HL-60/S4 treated with phorbol 12-myristate 13-acetate at 8.2 ng/mL for 4 days and 3 days (cell line): ENCODE data around the gene CHST15.

Experiments used
- in situ Hi-C: fragments of 300-500 bp; cut with MboI; formaldehyde crosslinking; loops from 2 replicates; pipeline ENCODE4 v1.15.0; 2022; ENCODE audit warnings: low sequenced_read_pairs

Gene CHST15

DNA sequence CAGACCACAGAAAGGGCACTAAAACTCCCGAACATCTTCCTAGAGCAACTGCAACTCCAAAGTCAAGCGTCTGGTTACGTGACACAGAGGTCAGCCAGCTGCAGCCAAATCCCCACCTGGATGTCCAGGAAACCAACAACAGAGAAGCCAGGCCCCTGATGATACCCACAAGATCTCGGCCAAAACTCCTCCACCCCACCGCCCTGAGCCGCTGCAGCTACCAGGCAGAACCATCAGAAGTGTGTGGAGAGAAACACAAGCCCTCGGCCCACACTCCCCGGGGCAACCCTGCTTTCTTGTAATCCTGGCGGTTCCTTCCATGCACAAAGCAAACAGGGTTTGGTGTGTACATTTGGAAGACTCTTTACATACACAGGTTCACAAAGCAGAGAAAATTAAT is 8.7 kb downstream of the CHST15 start:
- in situ Hi-C loops: no loop called here

DNA sequence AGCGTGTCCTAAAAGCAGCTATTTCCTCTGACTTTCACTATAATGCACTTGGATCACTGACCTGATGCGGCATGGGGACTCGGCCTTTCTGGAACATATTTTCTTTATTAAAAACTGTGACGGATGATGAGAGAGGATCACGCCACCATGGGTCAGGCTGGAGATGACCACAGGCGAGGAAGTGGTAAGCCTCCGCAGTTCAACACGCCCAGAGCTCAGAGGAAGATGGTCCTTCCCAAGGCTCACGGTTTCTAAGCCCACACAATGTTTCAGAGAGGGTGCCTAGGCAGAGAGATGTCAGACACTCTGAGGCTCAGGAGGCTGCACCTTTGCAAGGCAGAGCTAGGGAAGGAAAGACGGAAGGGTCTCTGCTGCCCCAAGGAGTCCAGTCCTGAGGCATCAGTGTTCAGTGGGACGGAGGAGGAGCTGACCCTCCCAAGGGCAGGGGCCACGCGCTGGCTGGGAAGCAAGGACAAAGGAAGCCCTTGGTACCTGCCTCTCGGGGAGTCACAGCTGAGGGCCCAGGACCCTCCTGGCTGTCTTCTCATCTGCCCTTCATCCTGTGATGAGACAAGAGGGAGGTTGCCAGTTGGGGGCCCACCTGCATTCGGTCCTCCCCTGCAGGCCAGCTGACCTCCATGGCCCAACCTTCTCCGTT is 9.5 kb downstream of the CHST15 start:
- in situ Hi-C loops: no loop called here

DNA sequence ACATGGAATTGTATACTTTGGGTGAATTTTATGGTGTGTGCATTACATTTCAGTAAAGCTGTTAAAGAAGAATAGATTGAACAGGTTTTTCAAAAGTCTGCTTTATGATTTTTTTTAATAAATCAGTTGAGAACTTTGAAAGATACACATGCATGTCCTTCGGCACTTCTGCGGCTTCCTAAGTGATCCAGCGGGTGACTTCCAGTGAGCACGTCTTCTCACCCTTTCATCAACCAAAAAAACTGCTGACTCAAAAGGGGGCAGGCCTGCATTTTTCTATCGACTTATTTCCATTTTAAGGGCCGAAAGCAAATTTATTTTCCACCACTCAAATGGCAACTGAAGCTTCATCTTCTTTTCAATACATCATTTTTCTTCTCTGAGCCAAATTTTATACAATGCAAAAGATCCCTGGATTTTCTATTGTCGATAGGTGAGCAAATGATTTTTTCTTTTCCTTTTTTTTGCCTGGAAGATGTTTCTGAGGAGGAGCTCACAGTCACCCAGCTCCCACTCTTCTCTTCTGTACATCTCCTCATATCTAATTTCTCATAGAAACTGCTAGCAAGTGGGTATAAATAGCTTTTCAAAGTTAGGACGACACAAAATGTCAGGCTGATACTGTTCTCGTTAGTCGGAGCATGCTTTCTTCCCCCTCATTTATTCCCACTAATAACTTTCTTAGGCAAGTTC is 10.2 kb downstream of the CHST15 start:
- in situ Hi-C loops: no loop called here

DNA sequence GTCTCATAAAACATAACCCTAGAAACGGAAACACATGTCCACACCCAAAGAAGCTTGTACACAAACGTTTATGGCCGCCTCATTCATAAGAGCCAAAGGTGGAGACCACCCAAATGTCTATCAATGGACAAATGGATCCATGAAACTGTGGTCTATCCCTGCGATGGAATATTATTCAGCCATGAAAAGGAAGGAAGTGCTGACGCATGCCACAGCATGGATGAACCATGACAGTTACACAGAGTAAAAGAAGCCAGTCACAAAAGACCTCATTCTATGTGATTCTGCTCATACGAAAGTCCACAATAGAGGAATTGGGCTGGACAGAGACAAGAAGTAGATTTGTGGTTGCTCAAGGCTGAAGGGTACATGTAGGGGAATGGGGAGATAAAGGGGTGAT is 10.8 kb downstream of the CHST15 start:
- in situ Hi-C loops: no loop called here

DNA sequence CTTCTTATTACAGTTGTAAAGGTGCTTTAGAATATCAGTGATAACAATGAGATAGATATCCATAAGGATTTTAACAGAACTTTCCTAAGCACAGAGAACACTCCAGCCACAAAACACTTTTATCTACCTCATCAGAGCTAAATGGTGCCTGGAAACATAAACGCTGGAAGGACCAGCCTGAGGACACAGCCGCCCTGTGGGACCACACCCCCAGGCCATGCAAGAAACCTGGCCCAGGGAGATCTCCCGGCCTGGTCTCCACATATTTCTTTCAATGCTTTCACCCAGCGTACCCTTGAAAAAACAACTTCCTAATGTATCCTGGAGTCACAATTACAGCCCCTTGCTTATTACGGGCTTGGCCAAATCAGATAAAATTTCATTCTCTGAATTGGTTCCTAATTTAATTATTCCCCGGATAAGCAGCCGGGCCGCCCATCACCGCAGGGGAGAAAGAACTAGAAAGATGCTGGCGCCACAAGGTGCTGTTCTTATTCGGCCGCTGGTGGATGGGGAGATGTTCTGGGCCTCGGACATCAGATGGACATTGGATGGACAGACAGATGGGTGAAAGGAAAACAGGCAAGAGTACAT is 11.8 kb downstream of the CHST15 start:
- in situ Hi-C loops: no loop called here

DNA sequence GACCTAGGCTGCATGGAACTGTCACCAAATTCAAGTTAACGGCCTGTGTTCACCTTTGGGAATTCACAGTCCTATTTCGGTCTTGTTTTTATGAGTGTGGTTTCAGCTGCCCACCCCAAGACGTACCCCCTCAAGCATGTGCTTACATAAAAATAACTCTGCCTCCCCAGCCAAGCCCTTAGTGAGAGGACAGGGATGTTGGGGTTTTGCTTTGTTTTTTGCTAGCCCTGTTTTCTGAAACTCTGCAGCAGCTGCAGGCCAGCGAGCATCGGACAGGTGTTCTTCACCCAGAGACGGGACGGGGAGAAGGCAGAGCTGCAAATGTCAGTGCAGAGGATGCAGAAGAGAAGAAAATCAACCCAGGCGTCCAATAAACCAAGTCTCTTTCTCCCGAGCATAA is 13.5 kb downstream of the CHST15 start:
- in situ Hi-C loops: no loop called here

DNA sequence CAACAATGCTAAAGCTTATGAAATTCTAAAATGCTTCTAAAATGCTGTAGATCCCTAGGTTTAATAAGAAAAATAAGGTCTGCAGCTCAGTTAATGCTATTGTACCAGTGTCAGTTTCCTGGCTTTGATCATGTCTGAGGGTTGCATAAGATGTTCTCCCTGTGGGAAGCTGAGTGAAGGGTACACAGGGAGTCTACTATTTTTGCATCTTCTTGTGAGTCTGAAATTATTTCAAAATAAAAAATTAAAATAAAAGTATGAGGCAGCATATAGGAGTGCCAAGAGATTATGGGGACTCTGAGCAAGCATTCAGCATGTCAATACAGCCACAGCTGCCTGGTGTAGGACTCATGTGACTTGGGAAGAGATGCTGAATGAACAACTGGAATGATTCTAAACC is 14.7 kb downstream of the CHST15 start:
- in situ Hi-C loops: no loop called here

DNA sequence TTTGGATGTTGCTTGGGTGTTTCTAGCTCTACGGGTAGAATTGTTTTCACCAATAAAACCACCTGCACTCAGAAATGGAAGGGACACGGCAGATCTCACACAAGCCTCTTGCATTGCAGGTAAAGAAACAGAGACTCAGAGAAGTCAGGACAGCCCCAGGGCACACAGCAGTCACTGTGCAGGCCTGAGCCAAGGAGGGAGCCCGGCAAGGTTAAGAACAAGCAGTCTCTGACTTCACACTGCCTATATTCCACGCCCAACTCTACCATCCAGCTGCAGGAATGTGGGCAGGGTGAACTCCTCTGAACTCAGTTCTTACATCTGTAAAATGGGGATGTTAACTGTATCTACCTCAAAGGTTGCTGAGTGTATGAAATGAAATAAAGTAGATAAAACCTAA is 15.4 kb downstream of the CHST15 start:
- in situ Hi-C loops: no loop called here

DNA sequence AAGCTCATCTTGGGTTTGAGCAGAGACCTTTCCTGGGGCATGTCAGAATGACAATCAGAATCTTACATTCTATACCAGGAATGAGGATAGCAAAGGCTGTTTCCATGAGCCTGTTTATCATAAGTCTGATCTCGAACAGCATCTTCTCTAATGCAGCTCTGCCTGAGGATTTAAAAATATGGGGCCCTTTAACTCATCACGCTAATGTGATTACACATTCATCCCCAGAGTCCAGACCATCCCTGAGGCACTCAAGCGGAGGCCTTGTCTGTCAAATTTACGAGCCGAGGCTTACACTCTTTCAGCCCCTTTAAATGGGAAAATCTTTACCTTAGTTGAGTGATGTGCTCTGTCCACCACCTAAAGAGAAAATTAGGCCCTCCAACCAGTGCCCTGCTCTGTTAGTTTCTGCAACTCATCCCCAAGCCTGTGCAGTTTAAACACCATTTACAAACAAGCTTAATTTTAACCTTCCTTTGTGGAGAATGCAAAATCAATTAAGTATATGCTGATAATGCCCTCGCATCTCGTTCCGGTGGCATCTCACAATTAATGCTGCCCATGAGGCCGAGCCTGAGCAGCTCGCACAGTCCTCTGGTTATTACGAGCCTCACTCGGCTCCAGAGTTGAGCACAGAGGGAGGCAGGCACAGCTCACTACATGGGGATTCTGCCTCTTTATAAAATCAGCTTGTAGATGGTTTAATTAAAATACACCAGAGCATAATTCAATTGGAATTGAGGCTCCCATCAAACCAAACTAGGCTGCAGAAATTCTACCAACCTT is 16.0 kb downstream of the CHST15 start:
- in situ Hi-C loops: no loop called here

DNA sequence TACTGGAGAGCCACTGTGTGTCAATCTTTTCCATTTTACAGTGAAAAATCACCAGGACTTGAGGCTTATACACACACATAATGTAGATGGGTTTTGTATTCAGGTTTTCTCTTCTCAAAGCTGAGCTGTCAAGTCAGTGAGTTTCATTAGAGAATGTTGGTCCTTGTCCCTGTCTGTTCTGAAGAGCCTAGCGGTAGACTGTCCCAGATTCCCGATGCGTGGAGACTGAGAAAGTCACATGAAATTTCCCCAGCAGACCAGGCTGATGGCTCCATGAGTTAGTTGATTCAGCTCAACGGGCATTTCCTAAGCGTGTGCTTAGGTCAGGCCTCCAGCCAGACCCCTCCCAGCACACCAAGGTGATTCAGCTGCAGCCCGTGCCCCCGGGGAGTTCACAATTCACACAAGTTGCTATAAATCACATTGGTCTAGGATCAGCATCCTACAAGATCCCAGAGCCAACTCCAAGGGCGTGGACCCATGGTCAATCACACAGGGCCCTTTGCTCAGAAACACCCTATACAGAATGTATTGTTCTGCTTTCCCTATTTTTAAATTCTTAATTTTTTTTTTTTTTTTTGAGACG is 17.2 kb downstream of the CHST15 start:
- in situ Hi-C loops: no loop called here

DNA sequence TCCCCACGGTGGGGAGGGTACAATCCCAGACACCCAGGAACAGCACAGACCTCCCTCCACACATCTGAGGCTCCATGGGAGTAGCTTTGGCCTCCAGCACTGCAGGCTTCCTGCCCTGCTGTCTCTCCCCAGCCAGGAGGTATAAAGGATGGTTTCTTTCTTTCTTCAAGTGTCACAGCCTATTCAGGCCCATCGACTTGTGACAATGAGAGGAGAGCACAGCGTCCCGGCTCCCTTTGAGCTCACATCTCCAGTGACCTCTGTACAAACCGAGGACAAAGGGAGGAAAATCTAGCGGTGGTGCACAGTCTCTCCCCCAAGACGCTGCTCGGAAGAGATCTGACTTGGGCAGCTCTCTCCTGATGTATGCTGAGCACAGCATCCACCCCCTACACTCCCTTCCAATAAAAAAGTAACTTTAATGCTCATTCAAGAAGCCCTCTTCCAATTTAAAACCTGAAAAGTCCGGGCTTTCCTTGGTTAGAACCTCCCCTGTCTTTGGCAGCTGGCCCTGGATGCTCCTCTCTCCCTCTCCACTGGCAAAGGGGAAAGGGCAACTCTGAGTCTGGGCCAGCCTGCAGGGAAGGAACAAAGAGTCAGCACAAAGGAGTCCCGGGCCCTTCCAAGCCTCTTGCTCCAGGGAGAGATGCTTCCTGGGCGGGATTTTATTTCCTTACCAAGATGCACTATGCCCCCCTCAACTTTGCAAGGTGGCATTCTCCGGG is 18.0 kb downstream of the CHST15 start:
- in situ Hi-C loops: no loop called here

DNA sequence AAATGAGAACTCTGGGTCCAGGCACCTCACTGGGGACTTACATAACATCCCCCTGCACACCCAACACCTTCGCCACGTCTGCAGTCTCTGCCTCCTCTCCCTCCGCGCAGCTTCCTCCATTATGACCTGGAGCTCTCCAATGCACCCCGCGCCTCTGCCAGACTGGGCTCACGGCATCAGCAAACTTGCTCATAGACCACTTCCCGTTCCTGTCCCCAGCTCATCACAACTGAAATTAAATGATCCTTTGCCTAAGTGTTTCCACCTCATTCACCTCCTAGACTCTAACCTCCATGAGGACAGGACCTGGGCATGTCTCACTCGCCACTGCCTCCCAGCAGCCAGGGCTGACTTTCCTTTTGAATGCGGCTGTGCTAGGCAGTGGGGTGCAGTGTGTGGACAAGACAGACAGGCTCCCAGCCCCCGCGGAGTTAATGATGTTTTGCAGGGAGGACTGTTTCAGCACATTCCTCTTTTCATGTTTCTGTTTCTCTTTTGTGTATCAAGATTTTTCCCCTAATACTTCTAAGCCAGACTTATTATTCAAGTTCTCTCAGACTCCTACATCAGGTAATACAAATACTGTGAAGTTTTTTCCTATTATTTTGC is 18.8 kb downstream of the CHST15 start:
- in situ Hi-C loops: no loop called here

DNA sequence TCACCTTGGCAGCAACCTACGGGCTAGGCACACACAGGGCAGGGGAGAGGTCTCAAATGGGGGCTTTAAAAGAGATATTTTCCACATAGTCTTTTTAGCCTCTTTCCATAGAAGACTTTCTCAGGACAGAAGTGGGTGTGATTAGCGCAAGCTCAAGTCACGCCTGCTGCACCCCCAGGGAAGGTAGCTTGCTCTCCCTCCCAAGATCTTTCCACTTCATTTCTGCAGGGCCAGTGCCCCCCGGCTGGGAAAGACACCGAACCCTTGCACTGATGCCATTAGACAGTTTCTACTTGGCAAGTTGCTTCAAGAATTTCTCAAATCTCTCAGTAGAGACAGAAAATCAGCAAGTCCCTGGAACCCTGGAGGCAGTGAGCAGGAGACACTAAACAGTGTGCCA is 19.4 kb downstream of the CHST15 start:
- in situ Hi-C loops: no loop called here

DNA sequence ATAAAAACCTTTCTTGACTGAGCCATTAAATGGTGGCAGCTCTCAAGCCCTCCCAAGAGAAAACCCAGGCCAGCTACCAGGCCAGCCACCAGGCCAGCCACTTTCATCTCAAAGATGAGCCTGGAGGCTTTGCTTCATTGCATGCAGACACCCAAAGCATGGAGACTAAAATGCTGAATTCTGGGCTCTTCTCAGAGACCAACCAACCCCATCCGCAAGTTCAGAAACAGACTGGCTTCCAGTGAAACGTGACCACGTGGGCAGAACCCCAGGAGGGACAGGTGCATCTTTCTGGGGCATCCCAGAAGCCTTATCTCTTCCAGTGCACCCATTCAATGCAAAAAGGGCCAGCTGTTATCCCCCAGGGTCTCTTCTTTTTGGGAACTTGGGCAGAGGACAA is 20.9 kb downstream of the CHST15 start:
- in situ Hi-C loops: no loop called here

DNA sequence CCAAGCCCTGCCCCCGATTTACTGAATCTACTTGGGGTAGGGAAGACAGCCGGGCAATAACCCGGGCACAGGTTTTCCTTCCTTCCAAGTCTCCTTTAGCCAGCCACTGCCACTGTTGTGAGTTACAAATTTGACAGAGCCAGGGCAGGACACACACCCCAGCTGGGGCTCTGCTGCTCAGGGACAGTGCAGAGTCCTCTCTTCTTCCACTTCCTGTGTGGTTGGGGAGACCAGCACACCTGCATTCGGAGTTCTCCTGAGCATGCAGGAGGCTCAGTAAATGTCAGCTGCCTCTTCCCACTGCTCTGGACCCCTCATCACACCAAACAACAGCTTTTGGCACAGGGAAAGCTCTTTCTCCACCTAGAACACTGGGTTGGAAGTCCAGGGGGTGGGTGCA is 21.3 kb downstream of the CHST15 start:
- in situ Hi-C loops: no loop called here

DNA sequence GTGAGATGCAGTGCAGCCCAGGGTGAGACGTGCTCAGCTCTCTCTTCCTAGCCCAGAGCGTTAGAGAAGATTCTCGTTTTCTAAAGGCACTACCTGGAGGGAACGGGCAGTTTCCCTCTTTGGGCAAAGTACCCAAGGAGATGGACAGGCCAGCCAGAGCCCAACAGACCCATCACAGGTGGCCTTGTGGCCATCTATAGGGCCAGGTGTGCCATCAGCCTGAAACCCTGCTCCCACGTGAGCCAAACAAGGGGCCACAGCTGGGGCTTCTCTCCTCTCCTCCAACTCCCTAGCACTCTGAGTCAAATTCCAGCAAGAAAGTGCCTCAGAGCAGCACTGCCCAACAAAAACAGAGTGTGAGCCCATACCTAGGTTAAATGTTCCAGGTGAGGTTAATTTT is 22.3 kb downstream of the CHST15 start:
- in situ Hi-C loops: no loop called here

DNA sequence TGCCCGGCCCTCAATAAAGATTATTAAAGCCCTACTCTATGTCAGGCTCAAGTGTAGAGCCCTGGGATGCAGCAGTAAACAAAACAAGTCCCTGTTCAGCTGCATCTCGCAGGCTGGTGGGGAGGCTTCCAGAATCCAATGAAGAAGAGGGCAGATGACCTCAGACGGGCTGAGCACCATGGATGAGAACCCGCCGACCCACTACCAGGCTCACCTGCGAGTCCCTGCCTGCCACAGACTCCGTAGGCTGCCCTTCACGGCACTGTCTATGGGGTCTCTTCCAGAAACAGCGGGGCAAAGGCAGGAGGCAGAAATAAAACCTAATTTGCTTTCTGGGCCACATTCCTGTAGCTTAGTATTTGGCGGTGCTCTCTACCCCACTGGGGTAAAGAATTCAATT is 22.7 kb downstream of the CHST15 start:
- in situ Hi-C loops: no loop called here

DNA sequence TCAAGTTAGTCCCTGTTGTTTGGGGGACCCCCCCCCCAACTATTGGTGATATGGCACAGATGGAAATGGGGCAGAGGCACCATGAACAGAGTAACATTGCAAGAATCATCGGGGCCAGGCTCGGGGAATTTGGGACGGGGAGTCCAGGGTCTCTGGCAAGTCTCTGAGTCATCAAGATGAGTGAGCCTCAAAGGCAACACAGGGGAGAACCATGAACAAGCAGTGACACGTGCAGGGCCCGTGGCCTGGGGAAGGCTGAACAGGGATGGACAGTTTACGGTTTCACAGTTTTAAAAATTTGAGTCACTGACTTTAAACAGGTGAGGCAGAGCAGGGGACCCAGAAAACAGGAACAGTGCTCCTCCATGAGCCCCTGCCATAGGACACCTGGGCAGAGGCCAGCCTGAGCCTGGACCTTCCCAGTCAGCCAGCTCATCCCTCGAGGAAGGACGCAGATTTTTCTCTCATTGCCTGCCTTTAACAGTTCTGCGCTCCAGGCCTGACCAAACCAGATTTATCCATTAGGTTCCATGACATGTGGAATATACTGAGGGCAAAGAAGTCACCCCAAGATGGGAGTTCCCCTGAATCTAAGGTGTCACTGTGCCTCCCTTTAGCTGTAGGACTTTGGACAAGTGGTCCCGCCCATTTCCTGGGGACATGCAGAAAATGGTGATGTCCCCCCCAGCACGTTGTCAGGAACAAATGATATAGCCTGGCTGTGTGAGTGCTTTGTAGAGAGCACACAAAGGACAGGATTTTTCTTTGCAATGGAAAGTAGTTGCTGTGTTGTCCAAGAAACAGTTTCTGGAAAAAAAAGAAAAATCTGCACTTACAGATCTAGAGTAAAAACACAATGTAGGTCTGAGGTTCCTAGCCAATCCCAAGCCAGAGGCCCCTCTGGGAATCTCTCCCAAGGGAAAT is 23.8 kb downstream of the CHST15 start:
- in situ Hi-C loops: no loop called here

DNA sequence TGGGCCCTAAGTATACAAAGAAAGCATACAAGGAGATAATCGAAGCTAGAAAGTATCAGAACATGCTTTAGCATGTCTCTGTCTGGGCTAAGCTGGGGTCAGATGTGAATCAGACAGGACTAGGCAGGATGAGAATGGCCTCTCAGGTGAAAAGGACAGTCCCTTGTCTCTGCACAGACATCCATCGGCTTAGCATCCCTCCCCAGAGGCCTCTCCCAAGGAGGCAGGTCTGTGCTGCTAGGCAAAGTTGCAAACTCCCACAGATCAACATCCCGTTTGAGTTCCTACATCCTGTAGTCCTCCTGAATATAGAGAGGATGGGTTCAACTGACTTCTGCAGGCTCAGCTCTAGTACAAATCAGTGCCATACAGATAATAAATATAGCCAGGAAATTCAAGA is 24.5 kb downstream of the CHST15 start:
- in situ Hi-C loops: no loop called here
